ENCODE data around the gene GDF10.

GDF10 gene

DNA sequence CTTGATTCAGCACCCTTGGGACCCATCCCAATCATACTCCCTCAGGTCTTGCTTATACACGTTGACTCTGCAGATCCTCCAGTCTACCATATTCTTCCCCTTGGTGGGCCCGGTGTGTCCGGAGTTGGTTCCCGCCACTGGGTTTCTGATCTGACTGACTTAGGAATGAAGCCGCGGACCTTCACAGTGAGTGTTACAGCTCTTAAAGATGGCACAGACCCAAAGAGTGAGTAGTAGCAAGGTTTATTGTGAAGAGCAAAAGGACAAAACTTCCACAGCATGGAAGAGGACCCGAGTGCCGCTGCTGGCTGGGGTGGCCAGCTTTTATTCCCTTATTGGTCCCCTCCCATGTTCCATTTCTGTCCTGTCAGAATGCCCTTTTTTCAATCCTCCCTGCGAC, 5.9 kb upstream of the GDF10 start:
- H3K4me3 ChIP-seq (ENCODE audit: low read length in 2 of 2) = no peak overlapping the region
- no peak overlapping the region for H3K9ac ChIP-seq (ENCODE audit: low read depth, low read length, poor library complexity)
- peaks cover 0 to 26% (median 0%) of the 10 kb centered on the region in 3 experiments for H3K27me3 ChIP-seq (ENCODE audit: control insufficient read depth in 3 of 3, insufficient read depth in 3 of 3, low read depth in 1 of 3, low read length in 3 of 3)
- H3K4me1 ChIP-seq (ENCODE audit: control insufficient read depth in 2 of 2, insufficient read depth in 1 of 2, low read depth in 1 of 2, low read length in 2 of 2) = peaks cover 18 to 20% of the 10 kb centered on the region in 2 donors
- no peak overlapping the region for H2BK120ac ChIP-seq (ENCODE audit: low read depth, low read length)
- H3K4me2 ChIP-seq (ENCODE audit: insufficient read depth, low read length, poor library complexity, severe bottlenecking) = no peak overlapping the region
- no peak overlapping the region for H3K27ac ChIP-seq (replicated peaks; ENCODE audit: low read length)
- H3K18ac ChIP-seq (ENCODE audit: low read length) = no peak overlapping the region
- no CpG with 5 or more reads among the region's 9 CpGs for WGBS, 2 donors (ENCODE audit: extremely low coverage in 2 of 2, insufficient read length in 2 of 2, insufficient replicate concordance in 1 of 2)
- no peak overlapping the region for H2BK12ac ChIP-seq (ENCODE audit: low read length)
- H4K91ac ChIP-seq (ENCODE audit: low read depth, low read length, poor library complexity) = no peak overlapping the region
- H3K36me3 ChIP-seq (replicated peaks in 1 of 2; ENCODE audit: control insufficient read depth in 2 of 2, insufficient read depth in 2 of 2, low read length in 2 of 2) = no peaks in the 10 kb centered on the region
- no peak overlapping the region for H3K23ac ChIP-seq (ENCODE audit: low read depth, low read length, poor library complexity)
- H2BK15ac ChIP-seq (ENCODE audit: low read length) = no peak overlapping the region
- H2AK5ac ChIP-seq (ENCODE audit: low read depth, low read length) = no peak overlapping the region
- no peak overlapping the region for H3K14ac ChIP-seq (ENCODE audit: low read length)
- no peak overlapping the region for H3K4ac ChIP-seq (ENCODE audit: low read length)
- no peak overlapping the region for H2BK5ac ChIP-seq (ENCODE audit: low read length)
- no peaks in the 10 kb centered on the region for H3K9me3 ChIP-seq (replicated peaks in 1 of 2; ENCODE audit: control insufficient read depth in 2 of 2, insufficient read depth in 1 of 2, low read depth in 1 of 2, low read length in 2 of 2)
- H2AFZ ChIP-seq (ENCODE audit: low read length) = no peak overlapping the region
- no peak overlapping the region for H4K8ac ChIP-seq (ENCODE audit: low read depth, low read length)
- DNase-seq (ENCODE audit: low spot score) = no peak
- H3K79me1 ChIP-seq (ENCODE audit: low read depth, low read length) = no peaks in the 10 kb centered on the region

DNA sequence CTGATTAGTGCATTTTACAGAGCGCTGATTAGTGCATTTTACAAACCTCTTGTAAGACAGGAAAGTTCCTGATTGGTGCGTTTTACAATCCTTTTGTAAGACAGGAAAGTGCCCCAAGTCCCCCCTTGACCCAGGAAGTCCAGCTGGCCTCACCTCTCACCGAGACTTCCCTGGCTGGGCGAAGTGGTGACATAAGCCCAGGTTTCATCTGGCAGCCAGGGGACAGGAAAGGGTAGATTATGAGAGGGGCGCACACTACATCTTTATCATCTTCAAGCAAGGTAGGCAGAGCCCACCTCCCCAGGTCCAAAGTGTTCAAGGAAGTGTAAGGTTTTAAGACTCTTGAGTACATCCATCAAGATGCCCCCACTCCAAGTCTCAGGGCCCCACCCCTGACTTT, 5.5 kb upstream of the GDF10 start:
- H2BK5ac ChIP-seq (ENCODE audit: low read length) = no peak overlapping the region

GRCh38 chr10:47295411-47295810, 4.6 kb upstream of the GDF10 start:
- Histone ChIP-seq H3K27me3 (ENCODE audit: control insufficient read depth in 3 of 3, insufficient read depth in 3 of 3, low read depth in 1 of 3, low read length in 3 of 3) (peaks cover 0 to 33% (median 0%) of the 10 kb centered on the region in 3 experiments), H3K4me3 (ENCODE audit: low read length in 2 of 2) (no peak overlapping the region), H3K4me2 (ENCODE audit: insufficient read depth, low read length, poor library complexity, severe bottlenecking) (no peak overlapping the region)

More for the DNA sequence above, 5.5 kb upstream of the GDF10 start:
- Histone ChIP-seq H3K9ac (ENCODE audit: low read depth, low read length, poor library complexity) (no peak overlapping the region), H3K27ac (replicated peaks; ENCODE audit: low read length) (no peak overlapping the region), H2AK5ac (ENCODE audit: low read depth, low read length) (no peak overlapping the region), H3K14ac (ENCODE audit: low read length) (no peak overlapping the region), H3K27me3 (ENCODE audit: control insufficient read depth in 3 of 3, insufficient read depth in 3 of 3, low read depth in 1 of 3, low read length in 3 of 3) (peaks cover 0 to 31% (median 0%) of the 10 kb centered on the region in 3 experiments), H2BK120ac (ENCODE audit: low read depth, low read length) (no peak overlapping the region), H2BK12ac (ENCODE audit: low read length) (no peak overlapping the region), H3K9me3 (replicated peaks in 1 of 2; ENCODE audit: control insufficient read depth in 2 of 2, insufficient read depth in 1 of 2, low read depth in 1 of 2, low read length in 2 of 2) (no peaks in the 10 kb centered on the region), H2BK15ac (ENCODE audit: low read length) (no peak overlapping the region), H4K91ac (ENCODE audit: low read depth, low read length, poor library complexity) (no peak overlapping the region), H3K4me1 (ENCODE audit: control insufficient read depth in 2 of 2, insufficient read depth in 1 of 2, low read depth in 1 of 2, low read length in 2 of 2) (peaks cover 18 to 23% of the 10 kb centered on the region in 2 donors), H2AFZ (ENCODE audit: low read length) (no peak overlapping the region), H3K4me2 (ENCODE audit: insufficient read depth, low read length, poor library complexity, severe bottlenecking) (no peak overlapping the region), H3K23ac (ENCODE audit: low read depth, low read length, poor library complexity) (no peak overlapping the region), H3K4ac (ENCODE audit: low read length) (no peak overlapping the region), H3K79me1 (ENCODE audit: low read depth, low read length) (no peaks in the 10 kb centered on the region), H4K8ac (ENCODE audit: low read depth, low read length) (no peak overlapping the region), H3K18ac (ENCODE audit: low read length) (no peak overlapping the region), H3K4me3 (ENCODE audit: low read length in 2 of 2) (no peak overlapping the region), H3K36me3 (replicated peaks in 1 of 2; ENCODE audit: control insufficient read depth in 2 of 2, insufficient read depth in 2 of 2, low read length in 2 of 2) (no peaks in the 10 kb centered on the region)
- no CpG with 5 or more reads among the region's 5 CpGs for WGBS, 2 donors (ENCODE audit: extremely low coverage in 2 of 2, insufficient read length in 2 of 2, insufficient replicate concordance in 1 of 2)
- DNase-seq (ENCODE audit: low spot score) = no peak

DNA sequence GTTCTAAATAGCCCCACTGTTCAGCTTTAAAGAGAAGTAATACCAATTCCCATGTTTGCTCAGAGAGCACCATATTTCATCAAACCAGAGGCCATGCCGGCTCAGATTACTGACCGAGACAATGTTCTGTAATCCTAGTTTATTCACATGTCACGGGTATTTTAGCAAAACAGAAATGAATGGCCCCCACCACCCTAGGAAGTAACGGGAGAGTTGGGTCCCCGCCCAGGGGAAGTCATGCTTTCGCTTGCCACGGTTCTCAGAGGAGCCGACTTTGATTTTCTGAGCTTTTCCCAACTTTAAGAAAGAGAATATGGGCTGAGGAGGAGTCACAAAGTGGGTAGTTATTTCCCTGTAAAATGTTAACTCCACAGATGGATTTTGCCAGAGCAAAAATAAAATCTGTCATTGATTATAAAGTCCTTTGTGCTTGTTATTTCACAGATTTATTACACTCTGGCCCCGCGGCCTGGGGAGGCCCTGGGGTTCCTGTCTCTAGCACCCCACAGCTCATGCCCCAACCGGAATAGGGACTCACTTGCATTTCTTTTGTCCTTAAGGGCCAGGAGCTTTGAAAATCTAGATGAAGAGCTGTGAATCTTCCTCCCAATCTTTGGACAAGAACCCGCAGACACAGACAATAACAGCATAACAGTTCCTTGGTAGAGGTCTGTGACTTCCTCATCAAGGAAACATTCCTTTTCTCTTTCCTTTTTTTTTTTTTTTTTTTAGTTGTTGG, 3.7 kb upstream of the GDF10 start:
- DNase-seq (ENCODE audit: low spot score) = no peak
- peaks cover 20 to 25% of the 10 kb centered on the region in 2 donors for H3K4me1 ChIP-seq (ENCODE audit: control insufficient read depth in 2 of 2, insufficient read depth in 1 of 2, low read depth in 1 of 2, low read length in 2 of 2)
- H2BK120ac ChIP-seq (ENCODE audit: low read depth, low read length) = no peak overlapping the region
- H3K36me3 ChIP-seq (replicated peaks in 1 of 2; ENCODE audit: control insufficient read depth in 2 of 2, insufficient read depth in 2 of 2, low read length in 2 of 2) = no peaks in the 10 kb centered on the region
- no CpG with 5 or more reads among the region's 12 CpGs for WGBS, 2 donors (ENCODE audit: extremely low coverage in 2 of 2, insufficient read length in 2 of 2, insufficient replicate concordance in 1 of 2)
- peaks cover 0 to 42% (median 0%) of the 10 kb centered on the region in 3 experiments for H3K27me3 ChIP-seq (ENCODE audit: control insufficient read depth in 3 of 3, insufficient read depth in 3 of 3, low read depth in 1 of 3, low read length in 3 of 3)
- H3K23ac ChIP-seq (ENCODE audit: low read depth, low read length, poor library complexity) = no peak overlapping the region
- no peak overlapping the region for H4K8ac ChIP-seq (ENCODE audit: low read depth, low read length)
- no peaks in the 10 kb centered on the region for H3K79me1 ChIP-seq (ENCODE audit: low read depth, low read length)
- no peak overlapping the region for H3K27ac ChIP-seq (replicated peaks; ENCODE audit: low read length)
- peak overlapping the region; percentile 9 for H2AFZ ChIP-seq (ENCODE audit: low read length)
- no peak overlapping the region for H2BK15ac ChIP-seq (ENCODE audit: low read length)
- H2BK12ac ChIP-seq (ENCODE audit: low read length) = no peak overlapping the region
- no peak overlapping the region for H2BK5ac ChIP-seq (ENCODE audit: low read length)
- H3K4me3 ChIP-seq (ENCODE audit: low read length in 2 of 2) = no peak overlapping the region
- H3K9ac ChIP-seq (ENCODE audit: low read depth, low read length, poor library complexity) = no peak overlapping the region
- no peak overlapping the region for H3K14ac ChIP-seq (ENCODE audit: low read length)
- no peak overlapping the region for H3K4me2 ChIP-seq (ENCODE audit: insufficient read depth, low read length, poor library complexity, severe bottlenecking)
- no peak overlapping the region for H4K91ac ChIP-seq (ENCODE audit: low read depth, low read length, poor library complexity)
- H2AK5ac ChIP-seq (ENCODE audit: low read depth, low read length) = no peak overlapping the region
- H3K18ac ChIP-seq (ENCODE audit: low read length) = no peak overlapping the region
- H3K9me3 ChIP-seq (replicated peaks in 1 of 2; ENCODE audit: control insufficient read depth in 2 of 2, insufficient read depth in 1 of 2, low read depth in 1 of 2, low read length in 2 of 2) = no peaks in the 10 kb centered on the region
- no peak overlapping the region for H3K4ac ChIP-seq (ENCODE audit: low read length)

More at GRCh38 chr10:47295411-47295810, 4.6 kb upstream of the GDF10 start:
- Histone ChIP-seq H3K79me1 (ENCODE audit: low read depth, low read length) (no peaks in the 10 kb centered on the region), H3K4ac (ENCODE audit: low read length) (no peak overlapping the region), H2AK5ac (ENCODE audit: low read depth, low read length) (no peak overlapping the region), H2BK5ac (ENCODE audit: low read length) (no peak overlapping the region), H3K18ac (ENCODE audit: low read length) (peak overlapping the region; percentile 4), H2BK15ac (ENCODE audit: low read length) (no peak overlapping the region), H3K9ac (ENCODE audit: low read depth, low read length, poor library complexity) (no peak overlapping the region), H3K27ac (replicated peaks; ENCODE audit: low read length) (no peak overlapping the region), H4K8ac (ENCODE audit: low read depth, low read length) (no peak overlapping the region), H4K91ac (ENCODE audit: low read depth, low read length, poor library complexity) (no peak overlapping the region), H3K23ac (ENCODE audit: low read depth, low read length, poor library complexity) (no peak overlapping the region), H3K4me1 (ENCODE audit: control insufficient read depth in 2 of 2, insufficient read depth in 1 of 2, low read depth in 1 of 2, low read length in 2 of 2) (peaks cover 20 to 25% of the 10 kb centered on the region in 2 donors), H3K36me3 (replicated peaks in 1 of 2; ENCODE audit: control insufficient read depth in 2 of 2, insufficient read depth in 2 of 2, low read length in 2 of 2) (no peaks in the 10 kb centered on the region), H2BK12ac (ENCODE audit: low read length) (no peak overlapping the region), H2BK120ac (ENCODE audit: low read depth, low read length) (no peak overlapping the region), H3K9me3 (replicated peaks in 1 of 2; ENCODE audit: control insufficient read depth in 2 of 2, insufficient read depth in 1 of 2, low read depth in 1 of 2, low read length in 2 of 2) (no peaks in the 10 kb centered on the region), H3K14ac (ENCODE audit: low read length) (no peak overlapping the region), H2AFZ (ENCODE audit: low read length) (no peak overlapping the region)
- no CpG with 5 or more reads among the region's 5 CpGs for WGBS, 2 donors (ENCODE audit: extremely low coverage in 2 of 2, insufficient read length in 2 of 2, insufficient replicate concordance in 1 of 2)
- no peak for DNase-seq (ENCODE audit: low spot score)

All from neuronal stem cell (in vitro differentiated cells).